ENCODE measurements around the gene AKAP13. TPM values are rescaled to one million over a fixed set of nuclear protein-coding genes. Genes with fewer than 3 reads are reported as not detected.
"Not testable (repeated sequence)": the region's sequence is repeated elsewhere in the genome, so short reads cannot be mapped to it uniquely, and the experiment has no call there.

Gene AKAP13
- polyA plus RNA-seq, 3 donors: 42.2 to 83.3 (median 49.0) TPM

DNA sequence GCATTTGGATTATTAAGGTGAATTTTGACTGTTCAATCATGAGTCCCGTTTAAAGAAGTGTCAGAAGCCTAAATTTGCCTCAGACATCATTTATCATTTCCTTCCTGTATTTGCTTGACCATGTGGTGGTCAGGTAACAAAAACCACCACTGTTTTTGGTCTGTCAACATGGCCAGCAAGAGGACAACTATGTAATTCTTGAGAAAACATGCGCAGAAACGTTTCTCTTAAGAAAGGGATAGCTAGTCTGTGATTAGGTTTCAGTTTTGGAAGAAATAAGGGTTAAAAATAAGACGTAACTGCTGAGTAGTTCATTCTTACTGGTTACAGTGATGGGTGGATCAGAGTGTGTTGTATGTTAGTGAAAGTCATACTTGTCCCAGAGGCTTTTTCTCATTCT is 204.5 kb downstream of the AKAP13 start:
- 32 to 38% (median 36%) methylated on average over 4 of the region's 4 CpGs for WGBS, 3 donors
- no peak overlapping the region for H3K27ac ChIP-seq (ENCODE audit: low read depth, low read length)

DNA sequence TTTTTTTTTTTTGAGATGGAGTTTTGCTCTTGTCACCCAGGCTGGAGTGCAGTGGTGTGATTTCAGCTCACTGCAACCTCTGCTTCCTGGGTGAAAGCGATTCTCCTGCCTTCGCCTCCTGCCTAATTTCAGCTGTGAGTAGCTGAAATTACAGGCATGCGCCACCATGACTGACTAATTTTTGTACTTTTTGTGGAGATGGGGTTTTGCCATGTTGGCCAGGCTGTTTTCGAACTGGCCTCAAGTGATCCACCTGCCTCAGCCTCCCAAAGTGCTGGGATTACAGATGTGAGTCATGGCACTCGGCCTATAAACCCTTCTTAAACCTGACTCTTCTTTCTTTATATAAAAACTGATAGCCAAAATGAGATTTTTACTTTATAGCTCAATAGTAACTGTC is 205.8 kb downstream of the AKAP13 start:
- H3K27ac ChIP-seq (ENCODE audit: low read depth, low read length): not testable (repeated sequence)
- 95 to 96% (median 96%) methylated on average over 5 of the region's 5 CpGs for WGBS, 3 donors

GRCh38 chr15:85587707-85588411 is 207.5 kb downstream of the AKAP13 start:
- H3K27ac ChIP-seq (ENCODE audit: low read depth, low read length): no peak overlapping the region
- 88 to 94% (median 89%) methylated on average over 10 of the region's 10 CpGs for WGBS, 3 donors

GRCh38 chr15:85588677-85589076 is 208.3 kb downstream of the AKAP13 start:
- WGBS, 3 donors: 28 to 50% (median 47%) methylated on average over 3 of the region's 3 CpGs
- no peak overlapping the region for H3K27ac ChIP-seq (ENCODE audit: low read depth, low read length)

DNA sequence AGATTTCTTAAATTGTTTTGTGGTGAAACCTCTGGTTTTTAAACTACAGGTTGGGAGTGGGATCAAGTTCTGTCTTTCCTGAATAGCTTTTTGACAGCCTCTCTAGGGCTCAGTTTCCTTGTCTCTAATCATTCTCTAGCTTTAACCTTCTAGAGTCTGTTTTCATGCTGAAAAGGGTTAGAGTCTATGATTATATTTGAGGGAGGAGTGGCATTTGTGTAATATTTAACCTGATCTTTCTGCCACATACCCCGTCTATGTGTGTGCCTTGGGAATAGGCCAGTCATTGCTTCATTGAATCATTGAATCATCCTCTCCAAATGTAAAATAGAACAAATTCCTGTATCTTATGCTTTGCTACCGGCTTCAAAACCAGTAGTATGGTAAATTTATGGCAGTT is 209.4 kb downstream of the AKAP13 start:
- 19 to 73% (median 62%) methylated on average over 2 of the region's 2 CpGs for WGBS, 3 donors
- no peak overlapping the region for H3K27ac ChIP-seq (ENCODE audit: low read depth, low read length)

GRCh38 chr15:85591622-85592021 is 211.2 kb downstream of the AKAP13 start:
- H3K27ac ChIP-seq (ENCODE audit: low read depth, low read length): no peak overlapping the region
- 83 to 91% (median 89%) methylated on average over 4 of the region's 4 CpGs for WGBS, 3 donors

DNA sequence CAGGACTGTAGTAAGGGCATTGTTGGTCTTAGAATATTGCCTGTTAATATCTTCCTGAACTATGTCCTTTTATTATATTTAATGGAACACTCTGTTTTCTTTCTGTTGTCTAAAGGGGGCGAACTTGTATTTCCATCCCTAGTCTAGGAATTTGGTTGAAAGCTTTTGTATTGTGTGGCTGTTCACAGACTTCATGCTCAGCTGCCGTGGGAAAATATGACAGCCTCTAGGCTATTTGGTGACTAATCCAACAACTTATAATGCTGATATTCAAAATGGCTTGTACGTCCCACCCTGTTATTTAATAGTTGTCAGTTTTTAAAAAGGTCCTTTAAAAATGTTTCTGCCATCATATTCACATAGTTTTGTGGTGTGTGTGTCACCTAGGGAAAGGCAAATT is 211.7 kb downstream of the AKAP13 start:
- 16 to 48% (median 32%) methylated on average over 3 of the region's 3 CpGs for WGBS, 3 donors
- no peak overlapping the region for H3K27ac ChIP-seq (ENCODE audit: low read depth, low read length)

DNA sequence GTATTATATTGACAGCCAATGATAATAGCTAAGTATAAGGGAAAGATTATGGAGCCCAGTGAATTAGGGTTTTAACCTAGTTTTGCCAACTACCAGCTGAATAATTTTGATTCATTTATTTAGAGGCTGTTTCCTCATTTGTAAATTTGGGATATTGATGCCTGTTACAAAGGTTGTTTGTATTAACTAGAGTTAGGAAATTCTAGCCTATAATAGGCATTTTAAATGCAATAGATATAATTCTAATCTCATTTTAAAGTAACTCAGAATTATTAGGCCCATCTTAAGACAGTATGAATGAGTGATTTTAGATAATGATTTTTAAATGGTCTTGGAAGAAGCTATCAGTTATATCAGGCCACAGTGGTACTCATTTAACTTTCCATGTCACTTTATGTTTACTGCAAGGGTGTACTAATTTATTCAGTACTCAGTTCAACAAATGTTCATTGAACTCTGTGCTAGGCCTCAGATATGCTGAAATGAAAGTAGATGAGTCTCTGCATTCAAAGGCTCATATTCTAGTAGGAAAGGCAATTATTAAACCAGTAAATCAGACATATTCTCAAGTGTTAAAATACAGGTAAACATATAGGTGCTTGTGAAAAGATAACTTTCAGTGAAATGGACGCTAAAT is 213.5 kb downstream of the AKAP13 start:
- WGBS, 3 donors: 84 to 99% (median 95%) methylated on average over 1 of the region's 1 CpG
- no peak overlapping the region for H3K27ac ChIP-seq (ENCODE audit: low read depth, low read length)

- 97 to 100% (median 99%) methylated on average over 4 of the region's 4 CpGs for WGBS, 3 donors
These were observed 215.6 kb downstream of the AKAP13 start for GRCh38 chr15:85595804-85596536.

GRCh38 chr15:85597155-85597815 is 216.9 kb downstream of the AKAP13 start:
- no peak overlapping the region for H3K27ac ChIP-seq (ENCODE audit: low read depth, low read length)
- 60 to 94% (median 65%) methylated on average over 2 of the region's 2 CpGs for WGBS, 3 donors

More at GRCh38 chr15:85595804-85596536, 215.6 kb downstream of the AKAP13 start:
- H3K27ac ChIP-seq (ENCODE audit: low read depth, low read length): no peak overlapping the region

GRCh38 chr15:85598219-85598618 is 217.8 kb downstream of the AKAP13 start:
- WGBS, 3 donors: 68 to 85% (median 83%) methylated on average over 4 of the region's 4 CpGs
- no peak overlapping the region for H3K27ac ChIP-seq (ENCODE audit: low read depth, low read length)

- H3K27ac ChIP-seq (ENCODE audit: low read depth, low read length): no peak overlapping the region
- 71 to 78% (median 72%) methylated on average over 5 of the region's 5 CpGs for WGBS, 3 donors
These were observed 218.5 kb downstream of the AKAP13 start for GRCh38 chr15:85598718-85599398.

DNA sequence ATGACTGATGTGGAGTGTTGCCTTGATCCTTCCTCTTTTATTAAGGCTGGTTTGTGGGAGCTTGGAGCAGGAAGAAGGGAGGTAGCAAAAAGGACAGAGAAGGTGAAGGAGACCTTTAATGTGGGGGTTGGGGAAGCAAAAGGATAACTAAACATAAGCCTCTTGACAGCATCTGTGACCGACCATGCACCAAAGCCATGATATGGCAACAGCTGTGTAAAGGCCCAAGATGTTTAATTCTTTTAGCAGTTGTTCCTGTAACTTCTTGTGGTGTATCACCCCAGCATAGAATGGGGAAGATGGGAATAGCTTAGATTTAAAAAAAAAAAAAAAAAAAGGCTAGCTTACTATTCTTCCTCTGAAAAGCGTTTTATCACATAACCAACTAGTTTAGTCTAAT is 219.6 kb downstream of the AKAP13 start:
- 85 to 94% (median 87%) methylated on average over 2 of the region's 2 CpGs for WGBS, 3 donors
- no peak overlapping the region for H3K27ac ChIP-seq (ENCODE audit: low read depth, low read length)

DNA sequence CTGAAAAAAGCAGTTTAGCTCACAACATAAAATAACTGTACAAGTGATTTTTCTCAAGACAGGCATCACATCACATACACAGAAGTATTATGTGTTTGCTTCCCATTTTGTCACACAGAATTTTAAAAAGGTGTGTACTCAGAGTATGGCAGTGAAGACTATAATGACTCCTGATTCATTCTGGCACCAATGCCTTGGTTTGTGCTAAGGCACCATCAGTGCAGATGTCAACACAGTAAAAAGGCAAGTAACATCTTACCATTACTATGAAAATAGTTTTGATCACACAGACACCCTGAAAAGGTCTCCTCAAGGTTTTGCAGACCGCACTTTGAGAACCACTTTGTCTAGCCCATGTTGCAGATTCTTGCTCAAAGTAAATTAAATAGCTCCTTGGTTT is 222.8 kb downstream of the AKAP13 start:
- H3K27ac ChIP-seq (ENCODE audit: low read depth, low read length): no peak overlapping the region
- WGBS, 3 donors: 97 to 100% (median 100%) methylated on average over 1 of the region's 1 CpG

DNA sequence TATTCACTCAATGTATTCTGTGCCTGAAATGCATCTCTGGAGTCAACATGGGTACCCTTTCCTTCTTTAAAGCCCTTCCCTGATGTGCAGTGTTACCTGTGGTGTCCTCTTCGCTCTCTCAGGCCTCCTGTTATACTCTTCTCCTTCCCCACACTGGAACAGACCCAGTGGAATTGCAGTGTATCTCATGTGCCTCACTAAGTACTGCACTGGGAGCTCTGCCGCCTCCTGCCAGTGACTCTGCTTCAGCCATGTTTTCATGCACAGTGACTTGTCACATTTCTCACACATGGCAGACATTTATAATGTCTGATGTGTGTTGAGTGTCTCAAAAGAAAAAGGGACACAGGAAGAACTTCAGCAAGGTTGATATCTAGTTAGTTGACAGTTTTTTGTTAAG is 223.3 kb downstream of the AKAP13 start:
- 89 to 96% (median 95%) methylated on average over 2 of the region's 2 CpGs for WGBS, 3 donors
- no peak overlapping the region for H3K27ac ChIP-seq (ENCODE audit: low read depth, low read length)

DNA sequence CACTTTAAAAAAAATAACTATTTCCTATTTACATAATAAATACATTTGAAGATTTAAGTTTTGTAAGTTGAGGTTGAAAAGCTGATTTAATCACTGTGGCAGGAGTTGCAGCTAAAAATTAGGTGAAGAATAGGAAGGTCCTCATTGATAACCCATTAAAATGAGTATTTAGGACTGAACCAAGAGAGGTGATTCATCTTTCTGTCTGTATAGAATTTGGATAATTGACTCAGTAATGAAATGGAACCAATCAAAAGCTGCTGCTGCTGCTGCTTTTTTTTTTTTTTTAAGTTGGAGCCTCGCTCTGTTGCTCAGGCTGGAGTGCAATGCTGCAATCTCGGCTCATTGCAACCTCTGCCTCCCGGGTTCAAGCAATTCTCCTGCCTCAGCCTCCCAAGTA is 223.8 kb downstream of the AKAP13 start:
- no peak overlapping the region for H3K27ac ChIP-seq (ENCODE audit: low read depth, low read length)
- 94 to 100% (median 96%) methylated on average over 3 of the region's 3 CpGs for WGBS, 3 donors

- no peak overlapping the region for H3K27ac ChIP-seq (ENCODE audit: low read depth, low read length)
- 15 to 35% (median 34%) methylated on average over 2 of the region's 2 CpGs for WGBS, 3 donors
These were observed 226.3 kb downstream of the AKAP13 start for GRCh38 chr15:85606738-85607137.

DNA sequence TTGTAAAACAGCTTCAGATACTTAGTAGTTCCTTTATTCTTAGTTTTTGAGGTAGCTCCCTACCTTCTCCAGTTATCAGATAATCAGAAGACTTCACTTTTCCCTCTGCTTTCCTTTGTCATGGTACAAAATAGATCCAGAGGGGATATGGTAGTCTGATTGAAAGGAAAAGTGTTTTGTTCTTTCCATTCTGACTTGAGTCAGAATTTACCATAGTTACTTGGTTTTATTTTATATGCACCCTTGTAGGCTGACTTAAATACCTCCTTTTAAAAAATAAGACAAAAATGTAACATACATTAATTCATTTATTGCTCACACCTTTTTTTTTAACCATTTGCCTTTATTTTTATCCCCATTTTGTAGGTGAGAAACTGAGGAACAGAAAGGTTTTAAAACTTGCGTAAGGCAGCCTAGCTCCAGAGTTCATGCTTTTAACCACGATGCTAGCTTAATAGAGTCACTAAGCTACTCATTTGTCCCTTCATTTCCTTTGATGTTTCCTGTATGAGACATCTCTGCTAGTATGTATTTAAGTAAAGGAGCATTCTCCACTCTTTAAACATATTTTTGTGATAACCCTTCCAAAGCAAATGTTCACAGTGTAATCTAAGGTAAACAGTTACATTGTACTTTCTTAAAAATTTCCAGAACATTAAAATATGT is 226.9 kb downstream of the AKAP13 start:
- 36 to 46% (median 41%) methylated on average over 2 of the region's 2 CpGs for WGBS, 3 donors
- no peak overlapping the region for H3K27ac ChIP-seq (ENCODE audit: low read depth, low read length)

All from adipose tissue (tissue), 3 donors.